ENCODE data around the gene TMEM163.

Gene TMEM163

GRCh38 chr2:134410831-134411231 is 308.0 kb downstream of the TMEM163 start:
- no peak for DNase-seq (ENCODE audit: low read depth, low spot score)

- DNase-seq (ENCODE audit: low read depth, low spot score): no peak
Measured at GRCh38 chr2:134410006-134410405, 308.8 kb downstream of the TMEM163 start.

- DNase-seq (ENCODE audit: low read depth, low spot score): no peak
Measured at GRCh38 chr2:134408791-134409190, 310.0 kb downstream of the TMEM163 start.

- no peak for DNase-seq (ENCODE audit: low read depth, low spot score)
Measured at GRCh38 chr2:134408386-134408785, 310.4 kb downstream of the TMEM163 start.

- no peak for DNase-seq (ENCODE audit: low read depth, low spot score)
Measured at GRCh38 chr2:134407154-134407890, 311.5 kb downstream of the TMEM163 start.

GRCh38 chr2:134406736-134407135 is 312.1 kb downstream of the TMEM163 start:
- DNase-seq (ENCODE audit: low read depth, low spot score): no peak

GRCh38 chr2:134406311-134406710 is 312.5 kb downstream of the TMEM163 start:
- DNase-seq (ENCODE audit: low read depth, low spot score): no peak
